ENCODE measurements around the gene ITPK1.
"Not testable (repeated sequence)": the region's sequence is repeated elsewhere in the genome, so short reads cannot be mapped to it uniquely, and the experiment has no call there.

Gene ITPK1

GRCh38 chr14:93113678-93114067 lies 2.1 kb downstream of the ITPK1 start:
- no peak for DNase-seq (ENCODE audit: low spot score)
- TF ChIP-seq CTCF (IDR thresholded peaks at IDR 0.05; ENCODE audit: extremely low read depth, missing control alignments): no peak

DNA sequence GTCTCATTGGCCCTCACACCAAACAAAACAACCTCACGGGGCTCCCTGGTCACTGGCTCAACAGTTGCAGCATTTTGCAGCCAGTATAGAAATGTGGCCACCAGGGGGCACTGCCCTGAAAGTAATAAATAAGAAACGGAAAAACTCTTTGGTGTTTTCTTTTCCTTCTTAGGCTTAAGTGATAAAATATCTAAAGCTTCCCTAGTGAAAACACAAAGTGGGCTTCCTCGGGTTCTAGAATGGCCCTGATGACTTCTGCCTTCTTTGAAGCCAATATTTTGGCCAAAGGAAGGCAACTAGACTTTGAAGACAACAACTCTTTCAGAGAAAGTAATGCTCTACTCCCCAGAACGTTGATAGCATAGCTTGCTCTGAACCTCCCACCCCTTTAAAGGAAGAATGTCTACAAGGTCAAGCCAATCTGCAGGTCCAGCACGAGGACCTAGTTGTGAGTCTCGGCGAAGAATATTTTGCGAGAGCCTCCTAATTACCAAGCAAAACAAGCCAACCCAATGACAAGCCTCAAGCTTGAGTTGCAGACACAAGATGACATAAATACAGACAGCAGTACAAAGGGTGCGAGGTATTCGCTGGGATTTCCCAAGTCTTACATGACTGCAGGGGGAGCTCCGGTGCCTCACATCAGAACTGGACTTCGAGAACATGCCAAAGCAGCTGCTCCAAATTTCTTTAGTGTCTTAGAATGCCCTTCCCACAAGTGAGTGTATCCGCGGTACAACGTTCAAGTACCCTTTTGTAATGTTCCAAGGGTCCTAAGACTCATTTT lies 2.6 kb downstream of the ITPK1 start:
- TF ChIP-seq CTCF (IDR thresholded peaks at IDR 0.05; ENCODE audit: extremely low read depth, missing control alignments): peak; percentile 75
- DNase-seq (ENCODE audit: low spot score): peak; percentile 77

- not testable (repeated sequence) for DNase-seq (ENCODE audit: low spot score)
These were observed 4.2 kb downstream of the ITPK1 start for GRCh38 chr14:93111541-93111940.

GRCh38 chr14:93110856-93111419 lies 4.8 kb downstream of the ITPK1 start:
- no peak for DNase-seq (ENCODE audit: low spot score)
- TF ChIP-seq CTCF (IDR thresholded peaks at IDR 0.05; ENCODE audit: extremely low read depth, missing control alignments): no peak

- DNase-seq (ENCODE audit: low spot score): no peak
- TF ChIP-seq CTCF (IDR thresholded peaks at IDR 0.05; ENCODE audit: extremely low read depth, missing control alignments): no peak
These were observed 5.9 kb downstream of the ITPK1 start for GRCh38 chr14:93109572-93110481.

- no peak for TF ChIP-seq CTCF (IDR thresholded peaks at IDR 0.05; ENCODE audit: extremely low read depth, missing control alignments)
- DNase-seq (ENCODE audit: low spot score): no peak
These were observed 7.6 kb downstream of the ITPK1 start for GRCh38 chr14:93108105-93108504.

- no peak for DNase-seq (ENCODE audit: low spot score)
- TF ChIP-seq CTCF (IDR thresholded peaks at IDR 0.05; ENCODE audit: extremely low read depth, missing control alignments): no peak
These were observed 8.3 kb downstream of the ITPK1 start for GRCh38 chr14:93107453-93107852.
